SIG-M5 (cell line): ENCODE measurements around the gene DENND2A.
"Not testable (repeated sequence)": the region's sequence is repeated elsewhere in the genome, so short reads cannot be mapped to it uniquely, and the experiment has no call there.

Experiments
- DNase-seq: peaks from one replicate; lab custom pipeline; 2025; lab: John Stamatoyannopoulos, UW

The DENND2A gene

GRCh38 chr7:140673774-140674155 is 33.2 kb upstream of the DENND2A start:
- DNase-seq = no peak

GRCh38 chr7:140673063-140673773 is 32.6 kb upstream of the DENND2A start:
- DNase-seq = no peak

GRCh38 chr7:140672382-140673062 is 31.9 kb upstream of the DENND2A start, which contains the start of gene ADCK2:
Gene ADCK2, plus strand, starts transcription at chr7:140672945. Its CDS starts 386 bp downstream, at chr7:140673331.
- DNase-seq = no peak

GRCh38 chr7:140671966-140672365 is 31.4 kb upstream of the DENND2A start:
- DNase-seq = no peak

GRCh38 chr7:140670343-140670935 is 29.8 kb upstream of the DENND2A start:
- DNase-seq = no peak

- not testable (repeated sequence) for DNase-seq
Measured at GRCh38 chr7:140669862-140670261, 29.2 kb upstream of the DENND2A start.

- no peak for DNase-seq
Measured at GRCh38 chr7:140669352-140669751, 28.7 kb upstream of the DENND2A start.

GRCh38 chr7:140668641-140669040 is 28.0 kb upstream of the DENND2A start:
- no peak for DNase-seq

GRCh38 chr7:140667476-140667875 is 26.9 kb upstream of the DENND2A start:
- DNase-seq = no peak

GRCh38 chr7:140662938-140663337 is 22.3 kb upstream of the DENND2A start:
- not testable (repeated sequence) for DNase-seq

- no peak for DNase-seq
Measured at GRCh38 chr7:140661124-140661523, 20.5 kb upstream of the DENND2A start.

GRCh38 chr7:140659856-140660255 is 19.2 kb upstream of the DENND2A start:
- DNase-seq = no peak

GRCh38 chr7:140657891-140658290 is 17.3 kb upstream of the DENND2A start:
- no peak for DNase-seq

- peak; percentile 66 for DNase-seq
Measured at GRCh38 chr7:140656548-140657515, 16.2 kb upstream of the DENND2A start.

GRCh38 chr7:140655511-140656408 is 15.1 kb upstream of the DENND2A start:
- no peak for DNase-seq

GRCh38 chr7:140654661-140655060 is 14.0 kb upstream of the DENND2A start:
- no peak for DNase-seq

GRCh38 chr7:140654109-140654387 is 13.4 kb upstream of the DENND2A start:
- DNase-seq = no peak

- DNase-seq = no peak
Measured at GRCh38 chr7:140653319-140654108, 12.9 kb upstream of the DENND2A start.

- DNase-seq = no peak
Measured at GRCh38 chr7:140650367-140650766, 9.8 kb upstream of the DENND2A start.

GRCh38 chr7:140649556-140650205 is 9.1 kb upstream of the DENND2A start:
- DNase-seq = no peak
